Spleen (tissue), 7 donors: ENCODE results near the gene PANX2.

ENCODE experiments used
- POLR2A ChIP-seq, 3 donors: fragments of 450-650 bp; IDR thresholded peaks; one replicate each; pipeline ENCODE4 v1.5.1; 2017; ENCODE audit warnings: antibody characterized with exemption in 3 of 3, mild to moderate bottlenecking in 1 of 3
- TF ChIP-seq, protein P1 (sequence below), 11 experiments: fragments of 200-600 bp in 7 of 11; fragments of 450-650 bp in 4 of 11; sonication (generic) in 4 of 11; IDR thresholded peaks in 8 of 11; conservative IDR thresholded peaks in 3 of 11; 1 replicate in 7 of 11; 2 replicates in 4 of 11; pipeline versions ENCODE4 v1.4.0 to v1.8.0; 2016 to 2021; ENCODE audit warnings: antibody characterized with exemption in 11 of 11, inconsistent platforms in 4 of 11, mild to moderate bottlenecking in 1 of 11
- donor health status: DM: no; HTN: no; CAD: no; lungs with moderate emphysema.
- donor health status: DM: no; HTN: no; CAD: no.
- donor health status: DM: no; HTN: no; CAD: no.

DNA sequence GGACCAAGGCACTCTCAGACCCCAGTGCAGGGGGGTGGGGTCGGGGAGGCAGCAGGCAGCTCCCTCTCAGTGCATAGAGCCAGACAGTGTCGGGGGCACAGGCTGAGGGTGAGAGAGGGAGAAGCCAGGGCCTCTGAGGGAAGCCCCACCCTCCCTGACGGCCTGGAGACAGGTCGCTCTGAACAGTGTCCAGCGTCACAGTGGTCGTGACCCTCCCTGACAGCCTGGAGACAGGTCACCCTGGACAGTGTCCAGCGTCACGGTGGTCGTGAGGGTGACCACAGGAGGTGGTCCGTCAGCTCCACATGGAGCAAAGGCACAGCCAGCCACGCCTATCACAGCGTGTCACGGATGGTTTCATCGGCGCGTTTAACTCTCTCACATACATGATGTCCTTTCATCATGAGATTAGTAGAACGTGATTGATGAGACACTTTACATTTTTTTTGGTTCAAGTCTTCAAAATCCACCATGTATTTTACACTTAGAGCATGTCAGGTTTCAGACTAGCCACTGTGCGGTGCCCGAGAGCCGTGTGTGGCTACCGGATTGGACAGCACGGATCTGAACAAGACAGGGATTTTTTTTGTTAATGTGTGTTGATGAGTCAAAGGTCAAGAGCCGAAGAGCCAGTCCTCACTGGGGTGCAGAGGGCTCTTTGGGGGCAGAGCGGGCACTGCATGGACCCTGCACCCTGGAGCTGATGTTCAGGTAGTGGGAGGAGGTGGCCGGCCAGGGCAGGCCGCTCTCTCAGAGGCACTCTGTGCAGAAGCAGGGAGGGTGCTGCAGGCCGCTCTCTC, 23.9 kb upstream of the PANX2 start:
- TF ChIP-seq, protein P1, sequence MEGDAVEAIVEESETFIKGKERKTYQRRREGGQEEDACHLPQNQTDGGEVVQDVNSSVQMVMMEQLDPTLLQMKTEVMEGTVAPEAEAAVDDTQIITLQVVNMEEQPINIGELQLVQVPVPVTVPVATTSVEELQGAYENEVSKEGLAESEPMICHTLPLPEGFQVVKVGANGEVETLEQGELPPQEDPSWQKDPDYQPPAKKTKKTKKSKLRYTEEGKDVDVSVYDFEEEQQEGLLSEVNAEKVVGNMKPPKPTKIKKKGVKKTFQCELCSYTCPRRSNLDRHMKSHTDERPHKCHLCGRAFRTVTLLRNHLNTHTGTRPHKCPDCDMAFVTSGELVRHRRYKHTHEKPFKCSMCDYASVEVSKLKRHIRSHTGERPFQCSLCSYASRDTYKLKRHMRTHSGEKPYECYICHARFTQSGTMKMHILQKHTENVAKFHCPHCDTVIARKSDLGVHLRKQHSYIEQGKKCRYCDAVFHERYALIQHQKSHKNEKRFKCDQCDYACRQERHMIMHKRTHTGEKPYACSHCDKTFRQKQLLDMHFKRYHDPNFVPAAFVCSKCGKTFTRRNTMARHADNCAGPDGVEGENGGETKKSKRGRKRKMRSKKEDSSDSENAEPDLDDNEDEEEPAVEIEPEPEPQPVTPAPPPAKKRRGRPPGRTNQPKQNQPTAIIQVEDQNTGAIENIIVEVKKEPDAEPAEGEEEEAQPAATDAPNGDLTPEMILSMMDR (IDR thresholded peaks at IDR 0.05 in 8 of 11, conservative IDR thresholded peaks at IDR 0.05 in 3 of 11): peak in 10 of 11 experiments; percentile 16 to 56 (median 50)
- no peak for TF ChIP-seq POLR2A (IDR thresholded peaks at IDR 0.05)
